IMR-90 (cell line): ENCODE measurements around the gene ARHGEF26. TPM values are rescaled to one million over a fixed set of nuclear protein-coding genes. Genes with fewer than 3 reads are reported as not detected.

Experiments
- ATAC-seq: fragments of 200-7000 bp; cut with Tn5 transposase; 2 replicates; pipeline ENCODE4 v1.9.1; 2020; ENCODE audit warnings: low read depth, mild to moderate bottlenecking, moderate library complexity
- BruUV-seq: library from RNA; stranded (reverse); fragments of 400-500 nt; replicated peaks from 2 replicates; lab custom pipeline; 2021; lab: Mats Ljungman, UMichigan
- CTCF ChIA-PET: fragments of 300-600 bp; formaldehyde crosslinking; extraction: SDS; loops from one replicate; lab custom pipeline; 2021; ENCODE audit warnings: antibody characterized with exemption; lab: Yijun Ruan, JAX
- POLR2A ChIA-PET: fragments of 300-600 bp; sonication (Branson Sonifier 250); formaldehyde crosslinking; loops from one replicate; lab custom pipeline; 2022; ENCODE audit warnings: antibody characterized with exemption; ENCODE audit not compliant: unreplicated experiment; lab: Charles Lee
- DNase-seq: peaks from one replicate; pipeline ENCODE4 v3.0.0; 2013
- H2AFZ ChIP-seq: replicated peaks from 2 replicates; pipeline ENCODE3; 2013; ENCODE audit warnings: low read length, mild to moderate bottlenecking; ENCODE audit not compliant: poor library complexity
- H2AK5ac ChIP-seq: 2 replicates; pipeline ENCODE4 v1.6.1; 2013; ENCODE audit warnings: low read depth, low read length, inconsistent platforms
- H2AK9ac ChIP-seq: replicated peaks from 2 replicates; pipeline ENCODE3; 2013; ENCODE audit warnings: mild to moderate bottlenecking, low read depth, low read length, moderate library complexity; ENCODE audit not compliant: poor library complexity
- H2BK120ac ChIP-seq: 2 replicates; pipeline ENCODE4 v1.6.1; 2013; ENCODE audit warnings: low read depth, low read length, inconsistent platforms
- H2BK15ac ChIP-seq: 3 replicates; pipeline ENCODE4 v1.6.1; 2013; ENCODE audit warnings: low read depth, low read length, inconsistent platforms
- H2BK20ac ChIP-seq: 2 replicates; pipeline ENCODE4 v1.6.1; 2013; ENCODE audit warnings: low read depth, mild to moderate bottlenecking, inconsistent platforms, low read length, moderate library complexity
- H2BK5ac ChIP-seq: 2 replicates; pipeline ENCODE4 v1.6.1; 2013; ENCODE audit warnings: mild to moderate bottlenecking, low read depth, low read length, inconsistent platforms; ENCODE audit not compliant: poor library complexity, severe bottlenecking
- H3K14ac ChIP-seq: replicated peaks from 2 replicates; pipeline ENCODE4 v1.6.1; 2013; ENCODE audit warnings: low read depth, low read length, inconsistent platforms
- H3K18ac ChIP-seq: 2 replicates; pipeline ENCODE4 v1.6.1; 2013; ENCODE audit warnings: low read depth, low read length, control low read depth
- H3K23ac ChIP-seq: 2 replicates; pipeline ENCODE4 v1.6.1; 2013; ENCODE audit warnings: low read depth, low read length, inconsistent platforms
- H3K27ac ChIP-seq: 2 replicates; pipeline ENCODE4 v1.5.1; 2013; ENCODE audit warnings: mild to moderate bottlenecking, control low read depth, low read length; ENCODE audit not compliant: insufficient read depth
- H3K27me3 ChIP-seq: 2 replicates; pipeline ENCODE4 v1.6.1; 2013; ENCODE audit warnings: low read length; ENCODE audit not compliant: control insufficient read depth, insufficient read depth
- H3K36me3 ChIP-seq: 2 replicates; pipeline ENCODE4 v1.6.1; 2013; ENCODE audit warnings: low read length, mixed read lengths; ENCODE audit not compliant: control insufficient read depth, insufficient read depth
- H3K4ac ChIP-seq: 2 replicates; pipeline ENCODE4 v1.6.1; 2013; ENCODE audit warnings: low read depth, low read length, inconsistent platforms
- H3K4me1 ChIP-seq: 2 replicates; pipeline ENCODE4 v1.6.1; 2013; ENCODE audit warnings: low read length, mixed read lengths; ENCODE audit not compliant: control insufficient read depth, insufficient read depth
- H3K4me2 ChIP-seq: 2 replicates; pipeline ENCODE4 v1.6.1; 2013; ENCODE audit warnings: low read depth, mild to moderate bottlenecking, control low read depth, low read length, moderate library complexity
- H3K4me3 ChIP-seq: 2 replicates; pipeline ENCODE4 v1.5.1; 2013; ENCODE audit warnings: low read depth, mild to moderate bottlenecking, control low read depth, low read length, moderate library complexity; ENCODE audit not compliant: insufficient read depth
- H3K56ac ChIP-seq: 2 replicates; pipeline ENCODE4 v1.6.1; 2013; ENCODE audit warnings: low read length, inconsistent platforms; ENCODE audit not compliant: insufficient read depth; ENCODE audit errors: extremely low read depth
- H3K79me1 ChIP-seq, 2 experiments: 2 replicates each; pipeline ENCODE4 v1.6.1; 2013; ENCODE audit warnings: low read length in 2 of 2, inconsistent platforms in 1 of 2, low read depth in 1 of 2
- H3K9ac ChIP-seq: 2 replicates; pipeline ENCODE4 v1.6.1; 2013; ENCODE audit warnings: low read depth, low read length, control low read depth
- H3K9me1 ChIP-seq: 2 replicates; pipeline ENCODE4 v1.6.1; 2013; ENCODE audit warnings: low read length, inconsistent platforms; ENCODE audit not compliant: insufficient read depth
- H3K9me3 ChIP-seq: 2 replicates; pipeline ENCODE4 v1.6.1; 2013; ENCODE audit warnings: low read length; ENCODE audit not compliant: control insufficient read depth, insufficient read depth
- H4K20me1 ChIP-seq: 2 replicates; pipeline ENCODE4 v1.6.1; 2013; ENCODE audit warnings: low read length, inconsistent platforms; ENCODE audit not compliant: insufficient read depth
- H4K5ac ChIP-seq: 2 replicates; pipeline ENCODE4 v1.6.1; 2013; ENCODE audit warnings: mild to moderate bottlenecking, low read depth, low read length, control low read depth
- H4K8ac ChIP-seq, 2 experiments: 2 replicates each; pipeline ENCODE4 v1.6.1; 2013; ENCODE audit warnings: low read depth in 2 of 2, low read length in 2 of 2, control low read depth in 1 of 2, inconsistent platforms in 1 of 2
- H4K91ac ChIP-seq: 2 replicates; pipeline ENCODE4 v1.6.1; 2013; ENCODE audit warnings: low read depth, low read length, inconsistent platforms; ENCODE audit not compliant: insufficient read depth
- MAZ ChIP-seq: IDR thresholded peaks from 2 replicates; pipeline ENCODE4 v1.6.1; 2012; ENCODE audit warnings: low read depth, mild to moderate bottlenecking, low read length, improper control_type of control experiment, moderate library complexity, borderline replicate concordance
- WGBS, 2 experiments: methylation state at CpG; one replicate each; pipeline versions ENCODE4 v1.1.5 to v1.1.7; 2013; ENCODE audit warnings: missing lambda C conversion rate in 2 of 2; ENCODE audit not compliant: insufficient read length in 1 of 2; ENCODE audit errors: extremely low coverage in 2 of 2; 5-methylcytosine and 5-hydroxymethylcytosine counted together
- dilution Hi-C: fragments of 300-500 bp; cut with HindIII; formaldehyde crosslinking; loops from one replicate; pipeline ENCODE4 v1.14.3; 2018; ENCODE audit warnings: low sequenced_read_pairs; ENCODE audit not compliant: unreplicated experiment
- in situ Hi-C: fragments of 300-500 bp; cut with MboI; formaldehyde crosslinking; loops from 3 replicates; pipeline ENCODE4 v1.14.3; 2019; ENCODE audit warnings: low sequenced_read_pairs, inconsistent platforms, mixed read lengths
- intact Hi-C: fragments of 100-400 bp; cut with micrococcal nuclease; formaldehyde crosslinking; loops from 2 replicates; pipeline ENCODE4 v1.10.0; 2022
- polyA plus RNA-seq, 3 experiments: library from polyadenylated mRNA; depleted of rRNA; stranded (reverse); fragments of >200 nt; gene quantifications; 2 replicates each; pipeline ENCODE4 v1.2.3, GENCODE V29; 2012; ENCODE audit warnings: low replicate concordance in 1 of 3
- total RNA-seq: library from RNA; depleted of rRNA; stranded (reverse); fragments of >200 nt; gene quantifications from 2 replicates; pipeline ENCODE4 v1.2.3, GENCODE V29; 2012
- TF ChIP-seq, protein P1 (sequence below): fragments of 150-350 bp; IDR thresholded peaks from 2 replicates; pipeline ENCODE4 v1.6.1; 2016; ENCODE audit warnings: low read depth, mild to moderate bottlenecking, low read length, moderate library complexity, borderline replicate concordance

The ARHGEF26 gene
- total and polyA plus RNA-seq, 2 of the 4 experiments (the other 2 are of a cell fraction): 2.0 to 2.3 TPM

DNA sequence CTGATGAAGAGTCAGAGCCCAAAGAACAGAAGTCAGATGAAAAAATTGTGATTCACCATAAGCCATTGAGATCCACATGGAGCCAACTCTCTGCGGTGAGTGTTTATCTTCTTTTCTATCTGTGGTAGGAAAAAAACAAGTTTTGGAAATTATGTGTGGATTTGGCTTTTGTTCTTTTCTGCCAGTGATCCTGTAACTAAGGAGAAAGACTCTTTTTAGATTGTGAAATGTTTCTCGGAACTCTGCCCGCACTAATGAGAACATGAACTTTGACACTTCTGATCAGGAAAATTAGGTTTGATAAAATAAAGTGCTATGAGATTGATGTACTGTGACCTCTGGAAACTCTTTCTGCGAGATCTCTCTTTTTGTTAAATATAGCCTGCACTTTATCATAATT is 8.4 kb downstream of the ARHGEF26 start:
- H3K18ac ChIP-seq: no peak overlapping the region
- no peak overlapping the region for H2AK9ac ChIP-seq
- no peak overlapping the region for H3K4ac ChIP-seq
- no CpG with 5 or more reads among the region's 4 CpGs for WGBS, 2 experiments
- H4K5ac ChIP-seq: no peak overlapping the region
- H4K91ac ChIP-seq: no peak overlapping the region
- no peak overlapping the region for H3K9ac ChIP-seq
- CTCF ChIA-PET: no interaction called here
- H2AK5ac ChIP-seq: no peak overlapping the region
- TF ChIP-seq, protein P1, sequence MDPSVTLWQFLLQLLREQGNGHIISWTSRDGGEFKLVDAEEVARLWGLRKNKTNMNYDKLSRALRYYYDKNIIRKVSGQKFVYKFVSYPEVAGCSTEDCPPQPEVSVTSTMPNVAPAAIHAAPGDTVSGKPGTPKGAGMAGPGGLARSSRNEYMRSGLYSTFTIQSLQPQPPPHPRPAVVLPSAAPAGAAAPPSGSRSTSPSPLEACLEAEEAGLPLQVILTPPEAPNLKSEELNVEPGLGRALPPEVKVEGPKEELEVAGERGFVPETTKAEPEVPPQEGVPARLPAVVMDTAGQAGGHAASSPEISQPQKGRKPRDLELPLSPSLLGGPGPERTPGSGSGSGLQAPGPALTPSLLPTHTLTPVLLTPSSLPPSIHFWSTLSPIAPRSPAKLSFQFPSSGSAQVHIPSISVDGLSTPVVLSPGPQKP: no peak
- TF ChIP-seq MAZ: no peak
- H2BK5ac ChIP-seq: no peak overlapping the region
- H3K4me3 ChIP-seq: no peak overlapping the region
- no TSS peak for BruUV-seq
- H3K23ac ChIP-seq: no peak overlapping the region
- in situ Hi-C loops: no loop called here
- H2BK120ac ChIP-seq: no peak overlapping the region
- no peak overlapping the region for H3K27ac ChIP-seq
- no peaks in the 10 kb centered on the region for H3K9me3 ChIP-seq
- dilution Hi-C loops: no loop called here
- no peaks in the 10 kb centered on the region for H3K36me3 ChIP-seq
- intact Hi-C loops: no loop called here
- POLR2A ChIA-PET: no interaction called here
- ATAC-seq (no peak), DNase-seq (no peak)
- H3K27me3 ChIP-seq: no peaks in the 10 kb centered on the region
- H2AFZ ChIP-seq: no peak overlapping the region
- H3K14ac ChIP-seq: no peak overlapping the region
- H3K4me2 ChIP-seq: no peak overlapping the region
- H3K56ac ChIP-seq: no peak overlapping the region
- H4K20me1 ChIP-seq: no peaks in the 10 kb centered on the region
- H2BK20ac ChIP-seq: no peak overlapping the region
- no peak overlapping the region for H4K8ac ChIP-seq
- H2BK15ac ChIP-seq: no peak overlapping the region
- no peaks in the 10 kb centered on the region for H3K79me1 ChIP-seq
- no peaks in the 10 kb centered on the region for H3K9me1 ChIP-seq
- no peaks in the 10 kb centered on the region for H3K4me1 ChIP-seq
